Measurements from ENCODE around the gene CAV3.
"Not testable (repeated sequence)": the region's sequence is repeated elsewhere in the genome, so short reads cannot be mapped to it uniquely, and the experiment has no call there.

Gene CAV3

DNA sequence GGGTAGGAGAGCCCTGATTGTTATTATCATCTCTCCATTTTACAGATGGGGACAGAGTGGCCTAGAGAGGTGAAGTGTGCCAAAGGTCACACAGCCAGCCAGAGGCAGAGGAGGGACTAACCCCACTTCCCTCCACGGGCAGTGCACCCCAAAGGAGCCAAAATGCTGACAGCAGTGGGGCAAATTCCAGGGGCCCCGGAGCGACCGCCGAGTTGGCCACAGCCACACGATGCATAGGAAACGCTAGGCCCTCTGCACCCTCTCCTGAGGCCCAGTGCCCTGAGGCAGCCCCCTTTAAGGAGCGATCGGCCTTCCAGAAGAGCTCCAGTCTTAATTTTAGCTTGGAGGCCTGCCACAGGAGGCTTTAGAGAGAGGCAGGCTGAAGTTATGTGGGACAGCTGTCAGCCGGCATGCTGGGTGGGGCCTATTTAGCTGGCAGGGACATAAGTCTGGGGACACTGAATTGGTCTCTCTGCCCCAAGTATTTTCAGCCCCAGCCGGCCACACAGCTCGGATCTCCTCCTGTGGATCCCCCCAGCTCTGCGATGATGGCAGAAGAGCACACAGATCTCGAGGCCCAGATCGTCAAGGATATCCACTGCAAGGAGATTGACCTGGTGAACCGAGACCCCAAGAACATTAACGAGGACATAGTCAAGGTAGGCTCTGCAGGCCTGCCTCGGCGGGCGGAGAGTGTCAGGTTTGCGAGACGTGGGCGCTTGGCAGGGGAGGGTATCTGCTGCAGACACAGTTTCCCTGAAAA is at the start of gene CAV3:
TSS of gene CAV3 (plus strand) at position 471 of the 763 bp plus-strand sequence. CDS start at position 546, 75 bp downstream.
- Histone ChIP-seq H3K27ac (ENCODE audit: low read depth, low read length) (no peak within 1 kb of the TSS), H3K36me3 (ENCODE audit: control insufficient read depth, insufficient read depth, low read length) (no peaks in the 10 kb centered on the region), H3K4me3 (ENCODE audit: low read depth, low read length) (no peak within 1 kb of the TSS), H3K9ac (ENCODE audit: low read depth, low read length) (no peak within 1 kb of the TSS), H3K9me3 (ENCODE audit: control insufficient read depth, insufficient read depth, low read length) (no peaks in the 10 kb centered on the region), H3K27me3 (ENCODE audit: control insufficient read depth, insufficient read depth, low read length) (no peaks in the 10 kb centered on the region), H3K4me1 (ENCODE audit: control insufficient read depth, insufficient read depth, low read length) (peaks cover 2% of the 10 kb centered on the region; the same call in 1 of the 2 replicates)

DNA sequence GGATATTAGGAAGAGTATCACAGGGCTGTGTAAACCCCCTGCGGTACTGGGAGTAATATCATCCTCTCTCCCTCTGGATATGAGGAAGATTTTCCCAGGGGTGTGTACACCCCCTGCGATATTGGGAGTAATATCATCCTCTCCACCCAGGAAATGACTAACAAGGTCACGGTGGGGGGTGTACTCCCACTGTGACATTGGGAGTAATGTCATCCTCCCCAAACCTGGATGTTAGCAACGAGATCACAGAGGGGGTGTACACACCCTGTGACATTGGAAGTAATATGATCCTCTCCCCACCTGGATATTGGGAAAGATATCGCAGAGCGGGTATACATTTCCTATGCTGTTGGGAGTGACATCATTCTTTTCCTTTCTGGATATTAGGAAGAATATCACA is 48.6 kb upstream of the CAV3 start:
- not testable (repeated sequence) for H3K4me1 ChIP-seq (ENCODE audit: control insufficient read depth, insufficient read depth, low read length); H3K9ac ChIP-seq (ENCODE audit: low read depth, low read length); H3K27ac ChIP-seq (ENCODE audit: low read depth, low read length); H3K4me3 ChIP-seq (ENCODE audit: low read depth, low read length); H3K27me3 ChIP-seq (ENCODE audit: control insufficient read depth, insufficient read depth, low read length); H3K9me3 ChIP-seq (ENCODE audit: control insufficient read depth, insufficient read depth, low read length); H3K36me3 ChIP-seq (ENCODE audit: control insufficient read depth, insufficient read depth, low read length)

DNA sequence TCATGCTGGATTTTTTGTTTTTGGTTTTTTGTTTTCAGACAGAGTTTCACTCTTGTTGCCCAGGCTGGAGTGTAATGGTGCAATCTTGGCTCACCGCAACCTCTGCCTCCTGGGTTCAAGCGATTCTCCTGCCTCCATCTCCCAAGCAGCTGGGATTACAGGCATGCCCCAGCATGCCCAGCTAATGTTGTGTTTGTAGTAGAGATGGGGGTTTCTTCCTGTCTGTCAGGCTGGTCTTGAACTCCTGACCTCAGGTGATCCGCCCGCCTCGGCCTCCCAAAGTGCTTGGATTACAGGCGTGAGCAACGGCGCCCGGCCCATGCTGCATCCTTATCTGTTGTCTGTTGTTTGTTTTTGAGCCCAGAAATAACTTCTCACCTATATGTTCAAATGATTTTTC is 42.3 kb upstream of the CAV3 start:
- not testable (repeated sequence) for H3K27me3 ChIP-seq (ENCODE audit: control insufficient read depth, insufficient read depth, low read length); H3K9ac ChIP-seq (ENCODE audit: low read depth, low read length); H3K4me3 ChIP-seq (ENCODE audit: low read depth, low read length); H3K27ac ChIP-seq (ENCODE audit: low read depth, low read length); H3K4me1 ChIP-seq (ENCODE audit: control insufficient read depth, insufficient read depth, low read length); H3K36me3 ChIP-seq (ENCODE audit: control insufficient read depth, insufficient read depth, low read length); H3K9me3 ChIP-seq (ENCODE audit: control insufficient read depth, insufficient read depth, low read length)

DNA sequence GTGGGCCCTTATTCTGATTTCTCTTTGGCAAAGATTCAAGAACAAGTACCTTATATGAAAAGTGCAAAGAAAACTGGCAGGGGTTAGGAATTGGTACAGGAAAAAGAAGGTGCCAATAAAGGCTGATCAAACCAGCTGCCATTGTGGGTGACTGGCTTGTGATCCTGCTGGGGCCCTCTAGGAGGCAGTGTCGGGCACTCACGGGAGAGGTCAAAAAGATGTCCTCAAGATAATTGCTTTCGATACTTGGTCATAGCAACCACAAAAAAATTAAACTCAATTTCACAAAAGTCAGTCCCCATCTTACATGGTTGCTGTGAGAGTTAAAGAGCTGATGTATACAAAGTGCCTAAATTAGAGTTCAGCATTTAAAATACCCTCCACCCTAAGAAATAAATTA is 31.0 kb upstream of the CAV3 start:
- no peaks in the 10 kb centered on the region for H3K4me1 ChIP-seq (ENCODE audit: control insufficient read depth, insufficient read depth, low read length)
- H3K27me3 ChIP-seq (ENCODE audit: control insufficient read depth, insufficient read depth, low read length), result peaks cover 22% of the 10 kb centered on the region
- no peak overlapping the region for H3K27ac ChIP-seq (ENCODE audit: low read depth, low read length)
- H3K9ac ChIP-seq (ENCODE audit: low read depth, low read length), result no peak overlapping the region
- H3K4me3 ChIP-seq (ENCODE audit: low read depth, low read length), result no peak overlapping the region
- no peaks in the 10 kb centered on the region for H3K36me3 ChIP-seq (ENCODE audit: control insufficient read depth, insufficient read depth, low read length)
- H3K9me3 ChIP-seq (ENCODE audit: control insufficient read depth, insufficient read depth, low read length), result no peaks in the 10 kb centered on the region

DNA sequence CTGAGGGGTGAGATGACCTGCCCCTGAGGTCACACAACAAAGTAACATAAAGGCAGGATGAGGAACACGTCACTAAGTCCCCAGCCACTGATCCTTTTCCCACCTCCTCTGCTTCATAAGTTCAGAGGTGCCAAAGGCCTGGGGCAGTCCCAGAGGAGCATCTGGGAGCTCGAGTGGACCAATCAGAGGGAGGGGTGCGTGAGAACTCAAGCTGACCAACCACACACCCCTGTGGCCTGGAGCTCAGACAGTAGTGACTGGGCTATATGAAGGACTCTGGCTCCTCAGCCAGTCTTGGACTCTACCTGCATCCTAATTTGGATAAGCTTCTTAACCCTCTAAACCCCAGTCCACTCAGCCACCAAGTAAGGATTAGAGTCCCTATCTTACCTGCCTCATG is 28.0 kb upstream of the CAV3 start:
- Histone ChIP-seq H3K9me3 (ENCODE audit: control insufficient read depth, insufficient read depth, low read length) (no peaks in the 10 kb centered on the region), H3K27me3 (ENCODE audit: control insufficient read depth, insufficient read depth, low read length) (peaks cover 53% of the 10 kb centered on the region), H3K4me3 (ENCODE audit: low read depth, low read length) (no peak overlapping the region), H3K4me1 (ENCODE audit: control insufficient read depth, insufficient read depth, low read length) (no peaks in the 10 kb centered on the region), H3K9ac (ENCODE audit: low read depth, low read length) (no peak overlapping the region), H3K36me3 (ENCODE audit: control insufficient read depth, insufficient read depth, low read length) (no peaks in the 10 kb centered on the region), H3K27ac (ENCODE audit: low read depth, low read length) (no peak overlapping the region)

DNA sequence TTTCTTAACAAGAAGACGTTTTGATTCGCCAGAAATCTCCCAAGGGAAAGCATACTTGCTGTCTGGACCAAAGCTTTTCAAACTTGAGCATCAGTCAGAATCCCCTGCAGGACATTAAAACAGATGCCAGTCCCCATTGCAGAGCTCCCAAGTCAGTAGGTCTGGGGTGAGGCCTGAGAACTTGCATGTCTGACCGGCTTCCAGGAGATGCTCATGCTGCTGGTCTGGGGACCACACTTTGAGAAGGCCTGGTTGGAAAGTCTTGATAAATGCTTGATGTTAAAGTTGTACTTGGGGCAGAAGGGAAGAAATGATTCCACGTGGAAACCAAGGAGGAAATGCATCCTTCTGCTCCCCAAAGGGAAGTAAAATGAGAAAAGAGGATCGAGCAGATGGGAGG is 24.3 kb upstream of the CAV3 start:
- H3K27ac ChIP-seq (ENCODE audit: low read depth, low read length), result no peak overlapping the region
- H3K9ac ChIP-seq (ENCODE audit: low read depth, low read length), result no peak overlapping the region
- no peak overlapping the region for H3K4me3 ChIP-seq (ENCODE audit: low read depth, low read length)
- no peaks in the 10 kb centered on the region for H3K9me3 ChIP-seq (ENCODE audit: control insufficient read depth, insufficient read depth, low read length)
- H3K27me3 ChIP-seq (ENCODE audit: control insufficient read depth, insufficient read depth, low read length), result peaks cover 90% of the 10 kb centered on the region
- H3K4me1 ChIP-seq (ENCODE audit: control insufficient read depth, insufficient read depth, low read length), result no peaks in the 10 kb centered on the region
- H3K36me3 ChIP-seq (ENCODE audit: control insufficient read depth, insufficient read depth, low read length), result no peaks in the 10 kb centered on the region

DNA sequence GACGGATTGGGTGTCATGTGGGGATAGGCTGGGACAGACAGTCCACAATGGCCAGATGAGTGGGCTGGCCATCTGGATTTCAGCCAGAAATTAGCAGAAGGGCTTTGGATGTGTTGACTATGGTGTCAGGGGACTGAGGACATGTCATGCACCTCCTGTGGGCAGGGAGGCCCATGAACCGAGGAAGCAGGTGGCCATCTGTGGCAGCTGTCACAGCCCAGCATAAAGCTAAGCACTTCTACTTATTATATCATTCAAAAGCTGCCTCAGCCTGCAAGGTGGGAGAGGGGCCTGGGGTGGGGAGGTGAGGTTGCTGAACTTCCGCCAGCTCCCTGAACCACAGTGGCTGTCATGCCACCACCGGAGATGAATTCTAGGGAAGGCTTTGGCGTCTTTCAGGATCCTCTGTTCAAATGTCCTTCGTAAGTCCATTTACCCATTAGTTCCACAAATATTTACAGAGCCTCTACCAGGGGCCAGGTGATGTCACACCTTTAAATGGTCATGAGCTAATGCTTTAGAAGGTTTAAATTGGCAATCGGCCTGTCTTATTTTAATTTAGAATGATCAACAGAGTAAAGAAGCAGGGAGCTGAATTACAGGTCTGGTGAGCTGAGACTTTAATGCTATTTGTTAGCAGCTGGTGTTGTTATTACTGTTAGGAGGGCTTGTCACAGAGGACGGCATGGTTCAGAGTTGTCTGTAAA is 23.6 kb upstream of the CAV3 start:
- H3K4me3 ChIP-seq (ENCODE audit: low read depth, low read length), result no peak overlapping the region
- H3K4me1 ChIP-seq (ENCODE audit: control insufficient read depth, insufficient read depth, low read length), result no peaks in the 10 kb centered on the region
- no peaks in the 10 kb centered on the region for H3K9me3 ChIP-seq (ENCODE audit: control insufficient read depth, insufficient read depth, low read length)
- no peak overlapping the region for H3K27ac ChIP-seq (ENCODE audit: low read depth, low read length)
- H3K27me3 ChIP-seq (ENCODE audit: control insufficient read depth, insufficient read depth, low read length), result peaks cover 92% of the 10 kb centered on the region
- H3K9ac ChIP-seq (ENCODE audit: low read depth, low read length), result no peak overlapping the region
- no peaks in the 10 kb centered on the region for H3K36me3 ChIP-seq (ENCODE audit: control insufficient read depth, insufficient read depth, low read length)

DNA sequence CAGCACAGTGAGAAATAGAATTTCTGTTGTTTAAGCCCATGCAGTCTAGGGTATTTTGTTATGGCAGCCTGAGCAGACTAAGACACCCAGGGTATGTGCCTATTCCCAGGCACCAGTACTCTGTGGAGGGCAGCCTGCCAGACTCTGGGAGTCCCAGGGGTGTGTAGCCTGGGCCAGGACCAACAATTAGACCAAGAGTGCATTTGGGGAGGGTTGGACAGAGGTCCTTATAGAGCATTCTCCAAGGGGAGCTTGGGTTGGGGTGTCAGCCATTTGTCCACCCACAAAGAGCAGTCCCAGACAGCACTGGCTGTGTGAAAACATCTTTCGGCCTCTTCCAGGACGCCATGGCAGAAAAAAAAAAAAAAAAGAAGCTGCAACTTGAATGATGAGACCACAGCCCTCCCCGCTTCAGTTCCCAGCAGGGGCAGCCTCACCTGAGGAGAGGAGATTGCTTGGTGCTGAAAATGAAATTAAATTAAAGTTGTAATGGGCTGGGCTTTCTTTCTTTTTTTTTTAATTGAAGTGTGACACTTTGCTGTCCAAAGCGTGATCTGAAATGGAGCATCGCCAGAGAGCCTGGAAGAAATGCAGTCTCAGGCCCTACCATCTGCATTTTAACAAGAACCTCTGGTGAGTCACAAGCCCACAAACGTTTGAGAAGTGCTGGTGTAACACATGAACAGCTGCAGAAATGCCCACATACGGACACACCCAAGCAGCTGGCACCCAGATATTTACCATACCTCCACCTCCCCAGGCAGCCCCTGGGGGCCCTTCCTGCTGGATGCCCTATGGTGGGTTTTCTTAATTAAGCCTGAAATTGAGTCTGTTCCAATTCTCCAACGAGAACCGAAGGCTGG is 21.3 kb upstream of the CAV3 start:
- H3K36me3 ChIP-seq (ENCODE audit: control insufficient read depth, insufficient read depth, low read length), result no peaks in the 10 kb centered on the region
- no peak overlapping the region for H3K4me3 ChIP-seq (ENCODE audit: low read depth, low read length)
- H3K27ac ChIP-seq (ENCODE audit: low read depth, low read length), result no peak overlapping the region
- peaks cover 87% of the 10 kb centered on the region for H3K27me3 ChIP-seq (ENCODE audit: control insufficient read depth, insufficient read depth, low read length)
- H3K9ac ChIP-seq (ENCODE audit: low read depth, low read length), result no peak overlapping the region
- H3K4me1 ChIP-seq (ENCODE audit: control insufficient read depth, insufficient read depth, low read length), result no peaks in the 10 kb centered on the region
- no peaks in the 10 kb centered on the region; the same call in 1 of the 2 replicates for H3K9me3 ChIP-seq (ENCODE audit: control insufficient read depth, insufficient read depth, low read length)

DNA sequence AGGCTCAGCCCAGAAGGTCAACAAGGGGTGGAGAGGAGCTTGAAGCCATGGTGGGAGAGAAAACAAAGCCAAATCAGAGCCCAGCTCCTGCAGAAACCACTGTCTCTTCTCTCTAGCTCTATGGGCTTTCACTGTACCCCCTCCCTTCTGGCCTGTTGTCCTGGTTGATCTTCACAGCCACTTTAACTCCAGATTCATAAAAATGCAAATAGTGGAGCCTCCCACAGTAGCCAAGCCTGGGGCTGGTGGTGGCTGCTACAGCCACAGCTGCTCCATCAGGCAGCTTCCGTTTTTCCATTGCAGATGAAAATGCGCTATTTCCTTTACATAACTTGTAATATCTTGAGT is 20.7 kb upstream of the CAV3 start:
- no peak overlapping the region for H3K9ac ChIP-seq (ENCODE audit: low read depth, low read length)
- no peaks in the 10 kb centered on the region for H3K36me3 ChIP-seq (ENCODE audit: control insufficient read depth, insufficient read depth, low read length)
- no peaks in the 10 kb centered on the region; the same call in 1 of the 2 replicates for H3K9me3 ChIP-seq (ENCODE audit: control insufficient read depth, insufficient read depth, low read length)
- H3K4me3 ChIP-seq (ENCODE audit: low read depth, low read length), result no peak overlapping the region
- no peak overlapping the region for H3K27ac ChIP-seq (ENCODE audit: low read depth, low read length)
- peaks cover 85% of the 10 kb centered on the region for H3K27me3 ChIP-seq (ENCODE audit: control insufficient read depth, insufficient read depth, low read length)
- H3K4me1 ChIP-seq (ENCODE audit: control insufficient read depth, insufficient read depth, low read length), result no peaks in the 10 kb centered on the region

DNA sequence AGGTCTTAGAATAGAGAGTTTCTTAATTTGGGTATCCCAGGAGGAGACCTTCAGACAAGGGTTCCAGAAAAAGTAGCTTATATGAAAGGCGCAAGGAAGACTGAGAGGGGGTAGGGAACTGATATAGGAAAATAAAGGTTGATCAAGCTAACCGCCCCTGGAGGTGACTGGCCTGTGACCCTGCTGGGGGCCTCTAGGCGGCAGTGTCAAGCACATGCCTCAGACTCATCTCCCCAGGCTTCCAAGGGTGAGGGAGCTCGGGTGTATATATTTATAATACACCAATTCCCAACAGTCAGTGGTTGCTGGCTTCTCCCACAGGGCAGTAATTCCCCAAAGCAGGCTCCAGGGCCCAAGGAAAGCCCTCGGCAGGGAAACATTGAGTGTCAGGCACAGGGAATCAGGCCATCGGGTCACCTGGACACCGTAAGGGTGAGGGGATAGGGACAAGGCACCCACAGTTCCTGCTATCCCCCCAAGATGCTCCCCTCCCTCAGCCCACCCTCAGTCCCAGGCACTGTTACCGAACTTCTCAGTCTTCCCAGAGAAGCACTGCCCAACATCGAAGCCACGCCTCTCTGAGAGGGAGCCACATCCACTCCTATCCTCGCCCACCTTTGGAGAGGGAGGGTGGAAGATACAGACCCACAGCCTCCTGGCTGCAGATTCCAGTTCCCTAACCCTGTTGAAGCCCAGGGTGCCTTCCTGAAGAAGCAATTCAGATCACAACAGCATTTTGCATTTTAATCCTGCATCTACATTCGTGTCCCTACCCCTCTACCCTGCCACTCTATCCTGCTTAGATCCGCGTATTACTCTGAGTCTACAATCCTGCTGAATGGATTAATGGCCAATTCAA is 19.5 kb upstream of the CAV3 start:
- Histone ChIP-seq H3K4me1 (ENCODE audit: control insufficient read depth, insufficient read depth, low read length) (no peaks in the 10 kb centered on the region), H3K9ac (ENCODE audit: low read depth, low read length) (no peak overlapping the region), H3K36me3 (ENCODE audit: control insufficient read depth, insufficient read depth, low read length) (no peaks in the 10 kb centered on the region), H3K4me3 (ENCODE audit: low read depth, low read length) (no peak overlapping the region), H3K27ac (ENCODE audit: low read depth, low read length) (no peak overlapping the region), H3K9me3 (ENCODE audit: control insufficient read depth, insufficient read depth, low read length) (no peaks in the 10 kb centered on the region; the same call in 1 of the 2 replicates), H3K27me3 (ENCODE audit: control insufficient read depth, insufficient read depth, low read length) (peaks cover 76% of the 10 kb centered on the region)
